Caki2 (cell line): ENCODE results near the gene PLA2G2F. TPM values are rescaled to one million over a fixed set of nuclear protein-coding genes. Genes with fewer than 3 reads are reported as not detected.

Source experiments
- DNase-seq: peaks from one replicate; pipeline ENCODE4 v3.0.0-alpha.2; 2015; ENCODE audit warnings: low read depth
- in situ Hi-C: cut with HindIII; loops from 2 replicates; pipeline ENCODE4 v1.10.0; 2016; ENCODE audit warnings: low sequenced_read_pairs, low pct_unique_long_range_greater_than_20kb, mixed read lengths
- total RNA-seq: library from RNA; depleted of rRNA; stranded (reverse); fragments of >200 nt; shearing (Covaris generic); gene quantifications from 2 replicates; pipeline ENCODE4 v1.2.3, GENCODE V29; 2014; ENCODE audit warnings: low replicate concordance

The PLA2G2F gene
- total RNA-seq, 1 experiment from 2014 or later, result not detected

DNA sequence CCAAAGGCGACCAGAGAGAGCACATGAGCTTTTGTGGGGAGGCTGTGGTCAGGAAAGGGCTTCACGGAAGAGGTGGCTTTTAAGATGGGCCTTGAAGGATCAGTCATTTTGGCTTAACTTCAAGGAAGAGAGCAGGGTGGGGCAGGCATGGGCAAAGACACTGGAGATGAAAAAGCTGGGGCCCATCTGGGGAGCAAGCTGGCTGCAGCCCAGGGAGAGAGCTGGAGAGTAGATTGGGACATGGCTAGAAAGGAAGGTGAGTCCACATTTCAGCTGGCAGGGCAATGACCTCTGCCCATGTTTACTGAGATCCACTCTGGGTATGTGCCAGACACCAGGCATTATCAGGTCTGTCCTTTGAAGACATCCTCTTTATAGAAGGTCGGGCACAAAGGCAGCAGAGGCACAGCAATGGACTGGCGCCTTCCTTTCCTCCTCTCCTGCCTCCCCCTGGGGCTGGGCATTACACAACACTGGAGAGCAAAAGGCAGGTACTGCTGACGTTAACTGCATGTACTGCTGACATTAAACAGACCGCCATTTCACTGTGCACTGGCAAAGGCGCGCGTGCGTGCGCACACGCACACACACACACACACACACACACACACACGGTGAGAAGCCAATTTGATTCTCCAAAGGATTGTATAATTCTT is 44.6 kb downstream of the PLA2G2F start:
- in situ Hi-C loops, result no loop called here
- no peak for DNase-seq

DNA sequence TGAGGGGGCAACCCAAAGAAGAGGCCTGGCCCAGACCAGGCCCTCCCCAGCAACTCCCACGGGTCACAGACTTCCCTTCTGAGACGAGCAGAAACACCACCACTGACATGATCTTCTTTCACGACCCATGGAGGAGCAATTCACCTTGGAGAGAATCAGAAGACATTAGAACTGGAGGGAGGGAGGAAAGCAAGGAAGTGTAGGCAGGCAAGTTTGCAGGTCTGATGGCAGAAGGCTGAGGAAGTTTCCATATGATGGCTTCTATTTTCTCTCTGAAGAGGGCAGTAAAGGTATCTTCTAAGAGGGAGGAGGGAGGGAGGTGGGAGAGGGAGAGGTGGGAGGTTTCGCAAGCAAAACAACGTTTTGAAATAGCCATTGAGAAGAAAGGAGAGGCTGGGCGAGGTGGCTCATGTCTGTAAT is 45.4 kb downstream of the PLA2G2F start:
- in situ Hi-C loops, result no loop called here
- DNase-seq, result no peak

GRCh38 chr1:20184997-20185833 is 46.1 kb downstream of the PLA2G2F start:
- no peak for DNase-seq
- in situ Hi-C loops, result no loop called here

GRCh38 chr1:20185834-20186782 is 47.0 kb downstream of the PLA2G2F start, which contains the start of the genes PLA2G2C and UBXN10:
TSS of gene PLA2G2C (minus strand) at chr1:20186518. CDS start at chr1:20177363, 9,155 bp downstream.
TSS of gene UBXN10 (plus strand) at chr1:20186096. CDS start at chr1:20190562, 4,466 bp downstream.
- DNase-seq, result no peak
- in situ Hi-C loops, result no loop called here

DNA sequence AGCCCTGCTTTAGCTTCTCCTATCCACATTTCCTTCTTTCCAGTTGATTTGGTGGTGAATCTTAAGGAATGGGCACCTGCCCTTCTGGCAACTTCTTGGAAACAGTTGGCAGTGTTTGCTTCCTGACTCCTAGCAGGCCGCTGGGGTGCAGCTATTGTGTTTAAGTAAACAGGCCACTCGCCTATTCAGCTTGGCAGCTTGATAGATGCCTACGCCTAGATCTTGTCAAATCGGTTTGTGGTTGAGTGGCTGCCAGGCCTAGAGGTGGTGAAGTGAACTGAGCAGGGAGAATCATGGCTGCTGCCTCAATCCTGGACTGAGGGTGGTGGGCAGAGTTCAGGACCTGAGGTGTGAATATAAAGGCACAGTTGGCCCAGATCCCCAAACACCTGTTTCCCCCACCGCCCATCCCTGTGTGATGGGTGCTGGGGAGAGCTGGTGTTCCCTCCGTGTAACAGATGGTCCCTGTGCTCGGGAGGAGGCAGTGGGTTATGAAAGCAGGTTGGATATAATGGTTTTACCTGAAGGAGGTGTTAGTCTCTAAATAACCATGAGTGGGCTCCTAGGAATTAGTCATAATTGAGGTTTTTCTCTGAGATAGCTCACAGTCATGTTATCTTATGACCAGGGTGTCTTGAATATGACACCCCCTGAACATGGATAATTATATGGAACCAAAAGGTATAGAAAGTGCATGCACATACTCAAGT is 48.1 kb downstream of the PLA2G2F start:
- DNase-seq, result no peak
- in situ Hi-C loops, result no loop called here

- DNase-seq, result no peak
- in situ Hi-C loops, result no loop called here
Measured at GRCh38 chr1:20187813-20188454, 48.8 kb downstream of the PLA2G2F start.

DNA sequence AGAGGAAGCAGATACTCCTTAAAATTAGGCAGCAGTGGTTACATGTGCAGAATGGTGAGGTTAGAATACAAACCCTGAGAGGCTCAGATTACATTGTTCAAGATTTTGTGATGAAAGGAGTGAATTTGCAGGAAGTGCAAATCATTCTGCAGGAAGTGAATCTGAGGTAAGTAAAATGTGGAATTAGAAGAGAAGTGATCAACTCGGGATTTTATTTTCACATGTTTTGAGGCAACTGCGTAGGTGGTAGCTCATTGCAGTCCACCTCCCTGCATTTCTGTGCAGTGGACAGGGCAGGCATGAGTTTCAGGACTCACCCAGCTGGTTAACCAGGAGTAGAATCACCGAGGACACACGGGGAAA is 49.3 kb downstream of the PLA2G2F start:
- DNase-seq, result no peak
- in situ Hi-C loops, result no loop called here

DNA sequence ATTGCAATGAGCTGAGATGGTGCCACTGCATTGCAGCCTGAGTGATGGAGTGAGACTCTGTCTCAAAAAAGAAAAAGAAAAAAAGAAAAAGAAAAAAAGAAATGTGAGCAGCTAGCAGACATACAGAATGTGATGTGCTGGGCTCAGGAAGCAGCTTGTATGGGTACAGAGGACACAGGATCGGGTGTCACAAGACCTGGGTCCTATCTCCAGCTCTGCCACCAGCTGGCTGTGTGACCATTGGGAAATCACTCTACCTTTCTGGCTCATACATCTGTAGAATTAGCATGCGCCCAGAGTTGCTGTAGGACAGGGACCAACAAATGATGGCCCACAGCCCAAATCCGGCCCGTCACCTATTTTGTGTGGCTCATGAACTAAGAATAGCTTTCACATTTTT is 50.5 kb downstream of the PLA2G2F start:
- no peak for DNase-seq
- in situ Hi-C loops, result no loop called here

DNA sequence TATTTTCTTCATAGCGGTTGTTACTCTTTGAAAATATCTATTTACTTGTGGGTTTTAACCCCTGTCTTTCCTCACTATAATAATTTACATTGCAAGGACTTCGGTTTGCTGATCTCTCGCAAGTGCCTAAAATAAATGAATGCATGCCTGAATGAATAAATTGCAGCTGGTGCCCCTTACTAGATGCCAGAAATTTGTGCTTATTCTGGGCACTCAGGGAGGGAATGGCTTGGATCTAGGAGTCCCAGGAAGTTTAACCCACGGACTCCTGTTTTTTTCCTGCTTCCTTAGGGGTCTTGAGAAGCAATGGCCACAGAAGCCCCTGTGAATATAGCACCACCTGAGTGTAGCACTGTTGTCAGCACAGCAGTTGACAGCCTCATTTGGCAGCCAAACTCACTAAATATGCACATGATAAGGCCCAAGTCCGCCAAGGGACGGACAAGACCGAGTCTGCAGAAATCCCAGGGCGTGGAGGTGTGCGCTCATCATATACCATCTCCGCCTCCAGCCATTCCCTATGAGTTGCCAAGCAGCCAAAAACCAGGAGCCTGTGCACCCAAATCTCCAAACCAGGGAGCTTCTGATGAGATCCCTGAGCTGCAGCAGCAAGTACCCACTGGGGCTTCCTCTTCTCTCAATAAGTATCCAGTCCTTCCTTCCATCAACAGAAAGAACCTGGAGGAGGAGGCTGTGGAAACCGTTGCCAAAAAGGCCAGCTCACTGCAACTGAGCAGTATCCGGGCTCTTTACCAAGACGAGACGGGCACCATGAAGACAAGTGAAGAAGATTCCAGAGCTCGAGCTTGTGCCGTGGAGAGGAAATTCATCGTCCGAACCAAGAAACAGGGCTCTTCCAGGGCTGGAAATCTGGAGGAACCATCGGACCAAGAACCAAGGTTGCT is 51.4 kb downstream of the PLA2G2F start:
- DNase-seq, result no peak
- in situ Hi-C loops, result no loop called here

GRCh38 chr1:20191266-20191825 is 52.2 kb downstream of the PLA2G2F start:
- in situ Hi-C loops, result no loop called here
- DNase-seq, result no peak

DNA sequence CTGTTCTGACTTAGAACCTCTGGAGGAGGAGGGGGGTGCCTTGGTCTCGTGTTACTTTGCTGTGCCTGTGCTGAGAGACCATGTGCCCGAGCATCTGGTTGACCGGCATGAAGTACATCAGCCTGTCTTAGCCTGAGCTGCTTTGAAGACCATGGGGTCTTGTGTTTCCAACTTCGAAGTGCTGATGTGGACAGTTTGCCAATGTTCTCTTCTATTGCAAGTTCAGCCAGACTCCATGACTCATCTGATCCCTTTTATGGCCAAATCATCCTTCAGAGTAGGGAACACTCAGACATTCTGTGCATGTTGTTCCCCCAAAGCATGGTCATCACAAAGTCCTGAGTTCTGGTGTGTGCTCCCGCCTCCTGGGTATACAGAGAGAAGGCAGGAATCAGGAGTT is 53.2 kb downstream of the PLA2G2F start:
- in situ Hi-C loops, result no loop called here
- no peak for DNase-seq

DNA sequence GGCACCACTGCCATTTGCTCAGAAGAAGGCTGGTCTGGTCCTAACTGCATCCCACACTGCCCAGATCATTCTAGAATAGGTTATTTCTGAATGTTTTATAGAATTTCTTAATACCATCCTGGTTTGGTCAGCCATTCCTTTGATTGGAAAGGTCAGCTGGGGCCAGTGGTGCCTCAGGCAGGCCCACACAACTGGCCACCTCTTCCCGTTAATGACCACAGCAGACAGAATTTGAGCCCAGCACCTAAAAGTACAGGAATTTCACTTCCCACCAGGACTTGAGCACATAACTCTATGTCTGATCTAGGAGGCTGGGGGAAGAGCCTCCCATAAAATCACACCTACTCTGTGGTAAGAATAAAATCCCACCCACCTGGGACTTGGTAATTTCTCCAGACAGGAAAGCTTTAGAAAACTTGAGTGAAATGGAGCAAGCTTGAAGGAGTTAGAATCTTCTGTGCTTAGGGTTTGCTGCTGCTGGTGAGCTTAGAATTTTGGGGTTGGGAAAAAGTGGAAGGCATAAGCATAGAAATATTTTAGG is 53.8 kb downstream of the PLA2G2F start:
- in situ Hi-C loops, result no loop called here
- DNase-seq, result no peak

DNA sequence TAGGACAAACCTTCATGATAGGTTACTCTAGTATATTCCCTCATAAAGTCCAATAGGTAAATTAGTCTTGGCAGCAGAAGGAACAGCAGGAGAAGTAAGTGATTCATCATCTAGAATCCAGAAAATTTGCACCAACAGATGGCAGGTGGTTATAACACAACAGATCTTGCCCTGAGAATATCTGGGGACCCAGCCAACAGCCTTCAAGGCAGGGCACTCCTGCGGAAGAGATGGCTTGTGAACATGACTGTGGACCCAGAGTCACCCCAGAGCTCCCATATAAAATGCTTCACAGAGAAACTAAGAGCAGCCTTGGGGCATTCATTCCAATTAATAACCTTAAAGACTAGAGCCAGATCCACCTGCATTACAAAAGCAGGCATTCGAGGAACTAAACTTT is 55.1 kb downstream of the PLA2G2F start:
- DNase-seq, result no peak
- in situ Hi-C loops, result no loop called here

GRCh38 chr1:20194757-20195461 is 55.8 kb downstream of the PLA2G2F start:
- DNase-seq, result no peak
- in situ Hi-C loops, result no loop called here

DNA sequence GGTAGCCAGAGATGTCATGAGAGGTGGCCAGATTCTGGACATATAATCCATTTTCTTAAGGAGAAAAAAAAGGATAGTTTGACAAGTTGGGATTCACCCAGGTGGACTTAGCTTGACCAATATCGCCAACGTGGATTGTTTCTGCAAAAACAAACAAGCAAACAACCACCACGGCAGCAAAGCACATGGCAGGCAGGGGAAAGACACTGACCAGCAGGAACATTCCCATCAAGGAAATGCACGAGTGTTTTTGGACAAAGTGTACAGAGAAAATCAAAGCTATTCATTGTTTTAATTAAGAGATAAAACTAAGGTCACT is 56.3 kb downstream of the PLA2G2F start:
- in situ Hi-C loops, result no loop called here
- no peak for DNase-seq

DNA sequence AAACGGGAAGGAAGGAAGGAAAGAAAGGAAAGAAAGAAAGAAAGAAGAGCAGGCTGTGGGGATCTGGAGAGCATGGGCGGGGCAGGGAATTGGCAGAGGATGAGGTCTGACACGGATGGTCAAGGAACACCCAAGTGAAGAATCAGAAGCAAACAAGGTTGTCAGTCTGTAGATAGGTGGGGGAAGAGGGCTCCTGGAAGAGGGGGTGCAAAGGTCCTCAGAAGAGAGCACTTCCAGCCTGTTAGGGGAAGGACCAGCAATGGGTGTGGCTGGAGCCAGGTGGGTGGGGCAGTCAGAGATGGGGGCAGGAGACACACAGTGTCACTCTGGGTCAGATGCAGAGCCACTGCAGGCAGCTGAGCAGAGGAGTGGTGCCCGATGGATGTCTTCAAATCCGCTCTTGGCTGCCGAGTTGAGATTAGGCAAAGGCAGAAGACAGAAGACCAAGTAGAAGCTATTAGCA is 58.2 kb downstream of the PLA2G2F start:
- in situ Hi-C loops, result no loop called here
- DNase-seq, result no peak
